ENCODE data around the gene RBM10.

RBM10 gene

GRCh38 chrX:47179928-47180255 lies 34.9 kb downstream of the RBM10 start:
- no peak overlapping the region for H3K4me3 ChIP-seq (ENCODE audit: low read length)
- DNase-seq (ENCODE audit: low read depth) = no peak
- TF ChIP-seq, protein P1, sequence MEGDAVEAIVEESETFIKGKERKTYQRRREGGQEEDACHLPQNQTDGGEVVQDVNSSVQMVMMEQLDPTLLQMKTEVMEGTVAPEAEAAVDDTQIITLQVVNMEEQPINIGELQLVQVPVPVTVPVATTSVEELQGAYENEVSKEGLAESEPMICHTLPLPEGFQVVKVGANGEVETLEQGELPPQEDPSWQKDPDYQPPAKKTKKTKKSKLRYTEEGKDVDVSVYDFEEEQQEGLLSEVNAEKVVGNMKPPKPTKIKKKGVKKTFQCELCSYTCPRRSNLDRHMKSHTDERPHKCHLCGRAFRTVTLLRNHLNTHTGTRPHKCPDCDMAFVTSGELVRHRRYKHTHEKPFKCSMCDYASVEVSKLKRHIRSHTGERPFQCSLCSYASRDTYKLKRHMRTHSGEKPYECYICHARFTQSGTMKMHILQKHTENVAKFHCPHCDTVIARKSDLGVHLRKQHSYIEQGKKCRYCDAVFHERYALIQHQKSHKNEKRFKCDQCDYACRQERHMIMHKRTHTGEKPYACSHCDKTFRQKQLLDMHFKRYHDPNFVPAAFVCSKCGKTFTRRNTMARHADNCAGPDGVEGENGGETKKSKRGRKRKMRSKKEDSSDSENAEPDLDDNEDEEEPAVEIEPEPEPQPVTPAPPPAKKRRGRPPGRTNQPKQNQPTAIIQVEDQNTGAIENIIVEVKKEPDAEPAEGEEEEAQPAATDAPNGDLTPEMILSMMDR (conservative IDR thresholded peaks at IDR 0.05; ENCODE audit: low read depth, low read length) = no peak

DNA sequence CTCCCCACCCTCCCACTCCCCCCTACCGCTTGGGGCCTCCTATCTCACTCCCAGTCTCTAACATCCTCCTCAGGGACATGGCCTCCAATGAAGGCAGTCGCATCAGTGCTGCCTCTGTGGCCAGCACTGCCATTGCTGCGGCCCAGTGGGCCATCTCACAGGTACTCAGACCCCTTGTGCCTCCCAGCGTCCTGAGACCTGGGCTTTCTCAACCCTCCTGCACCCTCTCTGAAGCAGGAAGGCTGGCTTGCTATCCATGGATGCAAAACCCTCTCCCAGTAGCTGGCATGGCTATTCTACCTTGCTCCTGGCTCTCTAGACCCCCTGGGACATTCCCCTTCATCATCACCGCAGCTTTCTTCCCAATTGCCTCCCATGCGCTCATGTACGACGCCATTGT lies 35.3 kb downstream of the RBM10 start:
- no peak for DNase-seq (ENCODE audit: low read depth)
- TF ChIP-seq, protein P1 (conservative IDR thresholded peaks at IDR 0.05; ENCODE audit: low read depth, low read length) = no peak

GRCh38 chrX:47181301-47181700 lies 36.3 kb downstream of the RBM10 start:
- DNase-seq (ENCODE audit: low read depth) = no peak
- TF ChIP-seq, protein P1 (conservative IDR thresholded peaks at IDR 0.05; ENCODE audit: low read depth, low read length) = no peak
- no peak overlapping the region for H3K4me3 ChIP-seq (ENCODE audit: low read length)

More for the DNA sequence above, 35.3 kb downstream of the RBM10 start:
- H3K4me3 ChIP-seq (ENCODE audit: low read length) = no peak overlapping the region

GRCh38 chrX:47182106-47182700 lies 37.2 kb downstream of the RBM10 start:
- no peak overlapping the region for H3K4me3 ChIP-seq (ENCODE audit: low read length)
- TF ChIP-seq, protein P1 (conservative IDR thresholded peaks at IDR 0.05; ENCODE audit: low read depth, low read length) = no peak
- no peak for DNase-seq (ENCODE audit: low read depth)

DNA sequence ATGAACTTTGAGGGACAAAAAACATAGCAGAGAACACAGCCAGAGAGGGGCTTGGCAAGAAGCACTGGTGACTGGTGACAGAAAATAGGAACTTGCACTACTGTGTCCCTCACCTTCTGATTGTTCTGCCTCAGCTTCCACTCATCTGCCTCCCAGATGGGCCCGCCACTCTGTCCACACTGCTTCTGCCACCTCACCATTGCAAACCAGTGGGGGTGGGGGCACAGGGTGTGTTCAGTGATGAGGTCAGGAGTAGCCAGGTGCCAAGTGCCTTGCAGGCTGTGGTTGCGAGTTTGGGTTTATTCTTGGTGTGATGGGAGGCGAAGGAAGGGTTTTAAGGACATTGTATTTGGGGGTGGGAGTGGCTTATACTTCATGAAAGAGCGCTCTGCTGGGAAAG lies 39.5 kb downstream of the RBM10 start:
- DNase-seq (ENCODE audit: low read depth) = no peak
- TF ChIP-seq, protein P1 (conservative IDR thresholded peaks at IDR 0.05; ENCODE audit: low read depth, low read length) = no peak
- H3K4me3 ChIP-seq (ENCODE audit: low read length) = no peak overlapping the region

- TF ChIP-seq, protein P1 (conservative IDR thresholded peaks at IDR 0.05; ENCODE audit: low read depth, low read length) = no peak
- DNase-seq (ENCODE audit: low read depth) = no peak
- H3K4me3 ChIP-seq (ENCODE audit: low read length) = no peak overlapping the region
These were observed 40.2 kb downstream of the RBM10 start for GRCh38 chrX:47185241-47185640.

DNA sequence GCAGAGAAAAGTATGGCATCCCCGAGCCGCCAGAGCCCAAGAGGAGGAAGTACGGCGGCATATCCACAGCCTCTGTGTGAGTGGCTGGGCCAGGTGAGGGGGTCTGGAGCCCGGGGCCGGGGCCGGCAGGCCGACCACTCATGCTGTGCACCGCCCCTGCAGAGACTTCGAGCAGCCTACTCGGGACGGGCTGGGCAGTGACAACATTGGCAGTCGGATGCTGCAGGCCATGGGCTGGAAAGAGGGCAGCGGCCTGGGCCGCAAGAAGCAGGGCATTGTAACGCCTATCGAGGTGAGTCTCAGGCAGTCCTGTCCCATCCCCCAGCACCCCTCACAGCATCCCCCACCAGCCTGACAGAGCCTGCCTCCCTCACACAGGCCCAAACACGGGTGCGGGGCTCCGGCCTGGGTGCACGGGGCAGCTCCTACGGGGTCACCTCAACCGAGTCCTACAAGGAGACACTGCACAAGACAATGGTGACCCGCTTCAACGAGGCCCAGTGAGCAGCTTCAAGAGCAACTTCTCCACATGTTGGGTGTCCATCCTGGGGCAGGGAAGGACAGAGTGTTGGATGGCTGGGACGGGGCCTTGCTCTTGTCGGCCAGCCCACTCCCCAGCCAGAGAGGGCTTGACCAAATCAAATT lies 41.2 kb downstream of the RBM10 start:
- no peak for DNase-seq (ENCODE audit: low read depth)
- TF ChIP-seq, protein P1 (conservative IDR thresholded peaks at IDR 0.05; ENCODE audit: low read depth, low read length) = no peak

More for the DNA sequence above, 41.2 kb downstream of the RBM10 start:
- H3K4me3 ChIP-seq (ENCODE audit: low read length) = no peak overlapping the region
